A549 (cell line): ENCODE results near the gene TMIGD3. TPM values are rescaled to one million over a fixed set of nuclear protein-coding genes. Genes with fewer than 3 reads are reported as not detected.
A peak's percentile ranks its signal among the peaks of the same experiment; 100 is the strongest.

Experiments
- ATAC-seq, 2 experiments: fragments of 200-7000 bp in 1 of 2; fragments of >200 bp in 1 of 2; cut with Nextera tagmentation in 1 of 2; cut with Tn5 transposase in 1 of 2; 3 replicates each; pipeline versions ENCODE4 v1.8.0 to v1.9.1; 2018 to 2020; ENCODE audit warnings: mild to moderate bottlenecking in 1 of 2, moderate library complexity in 1 of 2
- CTCF ChIA-PET: fragments of 300-600 bp; sonication (Branson Sonifier 250); formaldehyde crosslinking; extraction: SDS; loops from one replicate; lab custom pipeline; 2021; ENCODE audit warnings: antibody characterized with exemption, inconsistent platforms; lab: Yijun Ruan, JAX
- POLR2A ChIA-PET: fragments of 350-600 bp; formaldehyde crosslinking; extraction: SDS; loops from one replicate; lab custom pipeline; 2021; ENCODE audit warnings: antibody characterized with exemption, inconsistent platforms; lab: Yijun Ruan, JAX
- DNase-seq, 2 experiments: peaks; one replicate each; pipeline versions ENCODE4 v3.0.0 to v3.0.0-alpha.2; 2011 to 2016; ENCODE audit warnings: low read depth in 1 of 2, low spot score in 1 of 2
- FAIRE-seq: peaks from 2 replicates; lab custom pipeline; 2011; peaks lifted over from hg19 to GRCh38; lab: Jason Lieb, UNC
- H3K27ac ChIP-seq, 2 experiments: fragments of >200 bp; sonication (Bioruptor Twin); formaldehyde crosslinking; 3 replicates each; pipeline ENCODE4 v1.5.1; 2016 to 2017
- H3K4me1 ChIP-seq: fragments of >200 bp; sonication (Bioruptor Twin); formaldehyde crosslinking; 3 replicates; pipeline ENCODE4 v1.6.1; 2016
- H3K4me2 ChIP-seq: fragments of >200 bp; sonication (Bioruptor Twin); formaldehyde crosslinking; 3 replicates; pipeline ENCODE4 v1.6.1; 2016
- H3K4me3 ChIP-seq: fragments of >200 bp; sonication (Bioruptor Twin); formaldehyde crosslinking; 3 replicates; pipeline ENCODE4 v1.5.1; 2016
- H3K9me3 ChIP-seq: fragments of >200 bp; sonication (Bioruptor Twin); formaldehyde crosslinking; 3 replicates; pipeline ENCODE4 v1.6.1; 2016
- BCL3 ChIP-seq: fragments of >200 bp; sonication (Bioruptor Twin); formaldehyde crosslinking; IDR thresholded peaks from 3 replicates; pipeline ENCODE4 v1.6.1; 2016
- CBX2 ChIP-seq: fragments of 200-600 bp; sonication (generic); IDR thresholded peaks from 2 replicates; pipeline ENCODE4 v1.6.1; 2016; ENCODE audit warnings: low read depth, mild to moderate bottlenecking, borderline replicate concordance
- CBX8 ChIP-seq: fragments of 200-600 bp; sonication (generic); IDR thresholded peaks from 2 replicates; pipeline ENCODE4 v1.6.1; 2016
- CEBPB ChIP-seq, 2 experiments: fragments of >200 bp in 1 of 2; sonication (Bioruptor Twin) in 1 of 2; formaldehyde crosslinking in 1 of 2; IDR thresholded peaks; 2 replicates each; pipeline ENCODE4 v1.6.1; 2012 to 2016
- CHD4 ChIP-seq: fragments of 200-600 bp; sonication (generic); IDR thresholded peaks from 2 replicates; pipeline ENCODE4 v1.6.1; 2016; ENCODE audit warnings: antibody characterized with exemption, mild to moderate bottlenecking, borderline replicate concordance
- EHMT2 ChIP-seq: fragments of 200-600 bp; sonication (generic); IDR thresholded peaks from 2 replicates; pipeline ENCODE4 v1.6.1; 2016; ENCODE audit warnings: antibody characterized with exemption, low read depth, mild to moderate bottlenecking, moderate library complexity
- ELK1 ChIP-seq: fragments of 150-350 bp; IDR thresholded peaks from 2 replicates; pipeline ENCODE4 v1.6.1; 2014; ENCODE audit warnings: low read depth, mild to moderate bottlenecking, low read length
- FOSL2 ChIP-seq, 2 experiments: fragments of 450-650 bp in 1 of 2; fragments of >200 bp in 1 of 2; sonication (Bioruptor Twin) in 1 of 2; formaldehyde crosslinking; IDR thresholded peaks; 2 replicates each; pipeline versions ENCODE4 v1.5.0 to v1.6.1; 2016 to 2020; ENCODE audit warnings: mild to moderate bottlenecking in 1 of 2, moderate library complexity in 1 of 2
- GATA3 ChIP-seq: IDR thresholded peaks from 2 replicates; pipeline ENCODE4 v1.6.1; 2012; ENCODE audit warnings: borderline replicate concordance
- HOXB13 ChIP-seq: fragments of 250-450 bp; sonication (Bioruptor Pico); IDR thresholded peaks from 2 replicates; pipeline ENCODE4 v1.5.0; 2020; ENCODE audit warnings: low read depth, mild to moderate bottlenecking, moderate library complexity
- HOXB5 ChIP-seq: fragments of 250-450 bp; sonication (Bioruptor Pico); IDR thresholded peaks from 2 replicates; pipeline ENCODE4 v1.5.0; 2020; ENCODE audit warnings: mild to moderate bottlenecking, moderate library complexity
- JUN ChIP-seq, 2 experiments: fragments of >200 bp; sonication (Bioruptor Twin); formaldehyde crosslinking; IDR thresholded peaks; 2 replicates in 1 of 2; 3 replicates in 1 of 2; pipeline ENCODE4 v1.6.1; 2016 to 2017
- JUNB ChIP-seq: fragments of >200 bp; sonication (Bioruptor Twin); formaldehyde crosslinking; IDR thresholded peaks from 2 replicates; pipeline ENCODE4 v1.6.1; 2016
- KDM1A ChIP-seq: fragments of 200-600 bp; sonication (generic); IDR thresholded peaks from 2 replicates; pipeline ENCODE4 v1.6.1; 2016; ENCODE audit warnings: low read depth, mild to moderate bottlenecking
- KDM5A ChIP-seq: fragments of 200-600 bp; sonication (generic); IDR thresholded peaks from 2 replicates; pipeline ENCODE4 v1.6.1; 2016; ENCODE audit warnings: antibody characterized with exemption, mild to moderate bottlenecking
- NPAS2 ChIP-seq: fragments of 250-450 bp; sonication (Bioruptor Pico); IDR thresholded peaks from 2 replicates; pipeline ENCODE4 v1.8.0; 2022; ENCODE audit warnings: mild to moderate bottlenecking, moderate library complexity, borderline replicate concordance
- NR3C1 ChIP-seq: fragments of >200 bp; sonication (Bioruptor Twin); formaldehyde crosslinking; IDR thresholded peaks from 3 replicates; pipeline ENCODE4 v1.6.1; 2017
- POLR2A ChIP-seq: IDR thresholded peaks from 2 replicates; pipeline ENCODE4 v1.6.1; 2012; ENCODE audit warnings: mild to moderate bottlenecking, low read length
- POLR2AphosphoS2 ChIP-seq: conservative IDR thresholded peaks from 2 replicates; pipeline ENCODE4 v1.6.1; 2012; ENCODE audit warnings: low read length, improper control_type of control experiment, inconsistent platforms
- RARB ChIP-seq: fragments of 250-450 bp; sonication (Bioruptor Pico); IDR thresholded peaks from 2 replicates; pipeline ENCODE4 v1.8.0; 2021; ENCODE audit warnings: mild to moderate bottlenecking, moderate library complexity
- REST ChIP-seq: fragments of 200-600 bp; sonication (generic); IDR thresholded peaks from 2 replicates; pipeline ENCODE4 v1.6.1; 2016; ENCODE audit warnings: antibody characterized with exemption, mild to moderate bottlenecking, moderate library complexity
- RFX5 ChIP-seq: fragments of 450-650 bp; IDR thresholded peaks from 2 replicates; pipeline ENCODE4 v1.7.1; 2014; ENCODE audit warnings: antibody characterized with exemption, mild to moderate bottlenecking, moderate library complexity
- SREBF2 ChIP-seq: fragments of 450-650 bp; IDR thresholded peaks from 2 replicates; pipeline ENCODE4 v1.6.1; 2014; ENCODE audit warnings: mild to moderate bottlenecking, moderate library complexity
- USF2 ChIP-seq: fragments of 450-650 bp; IDR thresholded peaks from 2 replicates; pipeline ENCODE4 v1.6.1; 2014; ENCODE audit warnings: antibody characterized with exemption
- ZC3H11A ChIP-seq: fragments of 450-650 bp; IDR thresholded peaks from 2 replicates; pipeline ENCODE4 v1.6.1; 2014; ENCODE audit warnings: antibody characterized with exemption, mild to moderate bottlenecking
- ZSCAN20 ChIP-seq: fragments of 250-450 bp; sonication (Bioruptor Pico); IDR thresholded peaks from 2 replicates; pipeline ENCODE4 v1.8.0; 2022; ENCODE audit warnings: mild to moderate bottlenecking, moderate library complexity
- WGBS: methylation state at CpG from one replicate; pipeline ENCODE4 v1.1.6; 2017; ENCODE audit errors: missing lambda C conversion rate; 5-methylcytosine and 5-hydroxymethylcytosine counted together
- polyA plus RNA-seq, 4 experiments: library from polyadenylated mRNA; depleted of rRNA in 3 of 4; stranded (reverse); fragments of >200 nt; fragmentation: RNase III in 1 of 4; extraction: RNeasy Plus Mini Kit Qiagen cat#74134 plus additional on column Dnase treatment in 1 of 4; gene quantifications; 2 replicates in 3 of 4; 3 replicates in 1 of 4; pipeline ENCODE4 v1.2.3, GENCODE V29; 2011 to 2017

Gene TMIGD3
- polyA plus RNA-seq, 2 of the 4 experiments (the other 2 are of a cell fraction), result not detected

GRCh38 chr1:111453706-111454105 is 49.7 kb downstream of the TMIGD3 start:
- 93% methylated on average over 3 of the region's 3 CpGs for WGBS
- TF ChIP-seq FOSL2 (IDR thresholded peaks at IDR 0.05) (no peak), FOSL2 (CRISPR knock-in tag; IDR thresholded peaks at IDR 0.05) (no peak), CHD4 (no peak), HOXB5 (no peak), POLR2AphosphoS2 (no peak)
- TF ChIP-seq, all 56 proteins: peak for 0
- Histone ChIP-seq H3K4me2 (no peak overlapping the region), H3K9me3 (no peaks in the 10 kb centered on the region), H3K4me3 (no peak overlapping the region), H3K4me1 (peaks cover 10% of the 10 kb centered on the region; the same call in 2 of the 3 replicates), H3K27ac (no peak overlapping the region)
- ChIA-PET CTCF (interaction anchor here (0.8 to 1.1 kb wide), 2 partner anchors 215 to 293 kb away, joined by 3 to 5 read pairs; no protein-coding TSS in a partner anchor), POLR2A (no interaction called here)
- DNase-seq (no peak), ATAC-seq (no peak), FAIRE-seq (no peak)

DNA sequence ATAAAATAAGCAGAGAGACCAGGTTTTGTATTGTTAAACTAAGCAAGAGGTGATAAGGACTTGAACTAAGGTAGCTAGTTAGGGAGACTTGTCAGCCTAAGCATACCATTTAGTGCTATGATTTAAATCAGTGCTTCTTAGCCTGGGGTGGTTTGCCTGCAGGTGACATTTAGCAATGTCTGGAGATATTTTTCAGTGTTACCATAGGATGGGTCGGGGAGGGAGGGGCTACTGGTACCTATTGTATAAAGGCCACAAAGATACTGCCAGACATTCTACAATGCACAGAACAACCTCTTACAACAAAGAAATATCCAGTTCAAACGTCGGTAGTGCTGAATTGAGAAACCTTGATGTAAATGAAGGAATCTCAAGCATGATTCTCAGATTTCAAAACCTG is 50.9 kb downstream of the TMIGD3 start:
- H3K27ac ChIP-seq, result no peak overlapping the region
- H3K4me3 ChIP-seq, result no peak overlapping the region
- 84% methylated on average over 3 of the region's 3 CpGs for WGBS
- no peak for FAIRE-seq
- ChIA-PET POLR2A (no interaction called here), CTCF (interaction anchor here (0.8 to 1.2 kb wide), 4 partner anchors 10 to 1245 kb away, joined by 3 to 5 read pairs (median 4); no protein-coding TSS in a partner anchor)
- no peak for DNase-seq
- H3K4me2 ChIP-seq, result no peak overlapping the region
- TF ChIP-seq USF2 (no peak), SREBF2 (no peak), EHMT2 (no peak), RFX5 (no peak), JUN (IDR thresholded peaks at IDR 0.05) (no peak), JUNB (no peak), HOXB13 (CRISPR knock-in tag) (no peak)
- H3K4me1 ChIP-seq, result peaks cover 14% of the 10 kb centered on the region
- no peak for ATAC-seq
- H3K9me3 ChIP-seq, result no peaks in the 10 kb centered on the region

DNA sequence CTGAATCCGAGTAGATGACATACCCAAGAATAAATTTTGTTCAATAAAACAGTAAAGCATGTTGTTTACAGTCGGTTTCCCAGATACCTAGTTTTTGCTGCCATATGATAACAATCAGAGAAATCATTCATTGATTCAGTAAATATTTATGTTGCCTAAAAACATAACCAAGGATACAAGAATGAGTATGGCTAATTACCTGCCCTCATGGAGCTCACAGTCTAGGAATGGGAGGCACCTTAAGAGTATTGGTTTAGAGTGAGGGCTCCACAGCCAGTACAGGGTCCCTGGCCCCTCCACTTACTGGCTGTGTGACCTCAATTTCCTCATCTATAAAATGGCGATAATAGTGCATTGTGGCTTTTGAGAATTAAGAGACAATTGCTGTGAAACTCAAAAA is 53.2 kb downstream of the TMIGD3 start:
- H3K4me2 ChIP-seq, result peak overlapping the region; percentile 89
- 39% methylated on average over 3 of the region's 3 CpGs for whole genome bisulfite sequencing
- TF ChIP-seq ELK1, result no peak
- TF ChIP-seq REST, result no peak
- TF ChIP-seq GATA3, result no peak
- TF ChIP-seq SREBF2, result no peak
- no peak for TF ChIP-seq JUN (IDR thresholded peaks at IDR 0.05)
- no peak for TF ChIP-seq POLR2A
- no peak for TF ChIP-seq KDM5A
- no peak for TF ChIP-seq NR3C1
- no peak for TF ChIP-seq CEBPB (IDR thresholded peaks at IDR 0.05)
- TF ChIP-seq NPAS2, result no peak
- TF ChIP-seq KDM1A, result no peak
- TF ChIP-seq POLR2AphosphoS2, result no peak
- TF ChIP-seq HOXB13 (CRISPR knock-in tag), result no peak
- no peak for TF ChIP-seq ZC3H11A
- no peak for TF ChIP-seq RARB
- TF ChIP-seq ZSCAN20 (CRISPR knock-in tag), result no peak
- no peak for TF ChIP-seq CBX2
- TF ChIP-seq BCL3, result no peak
- TF ChIP-seq CBX8, result no peak
- no peaks in the 10 kb centered on the region for H3K9me3 ChIP-seq
- H3K27ac ChIP-seq, result peak overlapping the region; percentile 84 to 96
- no peak for FAIRE-seq
- DNase-seq, result no peak
- H3K4me3 ChIP-seq, result peak overlapping the region; percentile 88
- no peak for ATAC-seq
- POLR2A ChIA-PET, result no interaction called here
- CTCF ChIA-PET, result interaction anchor here (1.3 kb wide), 1 partner anchor 319 kb away, joined by 3 read pairs; no protein-coding TSS in a partner anchor
- H3K4me1 ChIP-seq, result peaks cover 23% of the 10 kb centered on the region
